Tibial nerve (tissue), 4 donors: Measurements from ENCODE around the gene EPB41.

Experiments
- EP300 ChIP-seq, 2 donors: sonication (generic); formaldehyde crosslinking; IDR thresholded peaks; one replicate each; pipeline ENCODE4 v1.6.1; 2017; ENCODE audit warnings: antibody characterized with exemption in 2 of 2, mild to moderate bottlenecking in 1 of 2
- POLR2A ChIP-seq, 2 donors: fragments of 450-650 bp; IDR thresholded peaks; one replicate each; pipeline ENCODE4 v1.6.1; 2017; ENCODE audit warnings: antibody characterized with exemption in 2 of 2, mild to moderate bottlenecking in 2 of 2, moderate library complexity in 2 of 2
- TF ChIP-seq, protein P1 (sequence below), 5 experiments: fragments of 200-600 bp in 3 of 5; fragments of 450-650 bp in 2 of 5; sonication (generic) in 3 of 5; IDR thresholded peaks; one replicate each; pipeline ENCODE4 v1.5.1; 2016 to 2019; ENCODE audit warnings: antibody characterized with exemption in 5 of 5, mild to moderate bottlenecking in 3 of 5, moderate library complexity in 2 of 5

DNA sequence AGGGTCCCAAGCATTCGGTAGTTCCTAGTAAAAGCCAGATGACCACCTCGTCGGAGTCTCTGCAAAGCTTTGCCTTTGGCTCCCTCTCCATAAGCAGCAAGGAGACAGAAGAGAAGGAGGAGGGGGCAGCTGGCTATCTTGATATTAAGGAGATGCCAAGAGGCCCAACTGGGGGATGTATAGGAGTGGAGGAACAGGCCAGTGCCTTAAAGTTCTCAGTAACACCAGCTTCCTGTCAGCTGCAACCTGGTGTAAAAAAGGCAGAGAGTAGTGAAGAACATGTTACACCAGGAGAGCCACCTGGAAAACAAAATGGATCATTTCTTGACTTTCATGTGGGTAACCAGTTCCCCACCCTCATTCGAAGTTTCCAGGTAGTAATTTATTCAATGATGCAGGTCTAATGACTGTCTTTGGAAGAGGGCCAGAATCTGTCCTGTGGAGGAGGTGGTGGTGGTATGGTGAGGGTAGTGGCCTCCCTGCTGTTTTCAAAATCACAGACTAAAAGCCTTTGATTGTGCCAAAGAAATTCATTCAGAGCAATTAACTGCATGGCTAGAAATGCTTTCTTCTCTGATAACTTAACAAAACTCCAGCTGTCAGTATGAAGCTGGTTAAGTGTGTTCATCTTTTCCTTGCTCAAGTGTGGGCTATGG, 182.0 kb downstream of the EPB41 start:
- TF ChIP-seq, protein P1, sequence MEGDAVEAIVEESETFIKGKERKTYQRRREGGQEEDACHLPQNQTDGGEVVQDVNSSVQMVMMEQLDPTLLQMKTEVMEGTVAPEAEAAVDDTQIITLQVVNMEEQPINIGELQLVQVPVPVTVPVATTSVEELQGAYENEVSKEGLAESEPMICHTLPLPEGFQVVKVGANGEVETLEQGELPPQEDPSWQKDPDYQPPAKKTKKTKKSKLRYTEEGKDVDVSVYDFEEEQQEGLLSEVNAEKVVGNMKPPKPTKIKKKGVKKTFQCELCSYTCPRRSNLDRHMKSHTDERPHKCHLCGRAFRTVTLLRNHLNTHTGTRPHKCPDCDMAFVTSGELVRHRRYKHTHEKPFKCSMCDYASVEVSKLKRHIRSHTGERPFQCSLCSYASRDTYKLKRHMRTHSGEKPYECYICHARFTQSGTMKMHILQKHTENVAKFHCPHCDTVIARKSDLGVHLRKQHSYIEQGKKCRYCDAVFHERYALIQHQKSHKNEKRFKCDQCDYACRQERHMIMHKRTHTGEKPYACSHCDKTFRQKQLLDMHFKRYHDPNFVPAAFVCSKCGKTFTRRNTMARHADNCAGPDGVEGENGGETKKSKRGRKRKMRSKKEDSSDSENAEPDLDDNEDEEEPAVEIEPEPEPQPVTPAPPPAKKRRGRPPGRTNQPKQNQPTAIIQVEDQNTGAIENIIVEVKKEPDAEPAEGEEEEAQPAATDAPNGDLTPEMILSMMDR (IDR thresholded peaks at IDR 0.05) = no peak
- no peak for TF ChIP-seq POLR2A (IDR thresholded peaks at IDR 0.05)
- no peak for TF ChIP-seq EP300 (IDR thresholded peaks at IDR 0.05)
